AG09309 (cell line): ENCODE data around the gene USP9X.

Source experiments
- DNase-seq: peaks from one replicate; pipeline ENCODE4 v3.0.0-alpha.2; 2010; ENCODE audit warnings: low read depth
- H3K4me3 ChIP-seq: 2 replicates; pipeline ENCODE4 v1.5.1; 2011; ENCODE audit warnings: mild to moderate bottlenecking, low read depth, low read length, moderate library complexity; ENCODE audit not compliant: control insufficient read depth
- CTCF ChIP-seq: IDR thresholded peaks from 2 replicates; pipeline ENCODE4 v1.5.1; 2011; ENCODE audit warnings: mild to moderate bottlenecking, low read depth, low read length, inconsistent platforms; ENCODE audit not compliant: insufficient read depth, control insufficient read depth; ENCODE audit errors: missing control alignments

Gene USP9X

GRCh38 chrX:41092776-41093175 lies 7.5 kb downstream of the USP9X start:
- H3K4me3 ChIP-seq = no peak overlapping the region
- TF ChIP-seq CTCF = no peak
- DNase-seq = no peak

- no peak overlapping the region for H3K4me3 ChIP-seq
- no peak for DNase-seq
- TF ChIP-seq CTCF = no peak
These were observed 9.9 kb downstream of the USP9X start for GRCh38 chrX:41095174-41095573.

GRCh38 chrX:41095908-41096307 lies 10.7 kb downstream of the USP9X start:
- no peak for DNase-seq
- no peak for TF ChIP-seq CTCF
- no peak overlapping the region for H3K4me3 ChIP-seq

- no peak for DNase-seq
- H3K4me3 ChIP-seq = no peak overlapping the region
- no peak for TF ChIP-seq CTCF
These were observed 11.2 kb downstream of the USP9X start for GRCh38 chrX:41096339-41096955.

GRCh38 chrX:41097326-41097725 lies 12.1 kb downstream of the USP9X start:
- no peak for TF ChIP-seq CTCF
- no peak for DNase-seq
- H3K4me3 ChIP-seq = no peak overlapping the region

- TF ChIP-seq CTCF = no peak
- no peak for DNase-seq
These were observed 15.0 kb downstream of the USP9X start for GRCh38 chrX:41100200-41100599.

GRCh38 chrX:41100819-41101218 lies 15.6 kb downstream of the USP9X start:
- no peak for DNase-seq
- no peak for TF ChIP-seq CTCF
- no peak overlapping the region for H3K4me3 ChIP-seq

More at GRCh38 chrX:41100200-41100599, 15.0 kb downstream of the USP9X start:
- no peak overlapping the region for H3K4me3 ChIP-seq
